ENCODE data around the gene OR8B12.

OR8B12 gene

GRCh38 chr11:124543554-124543953 lies at the start of gene OR8B12:
Gene OR8B12 (minus strand): TSS chr11:124543654. CDS start chr11:124543654, 0 bp downstream.
- DNase-seq, result no peak
- peaks cover 10% of the 10 kb centered on the region for H3K27me3 Mint-ChIP-seq
- H3K9me3 Mint-ChIP-seq, result no peaks in the 10 kb centered on the region
- no peaks in the 10 kb centered on the region for H3K4me1 Mint-ChIP-seq
- CTCF ChIA-PET, result no interaction called here
- no peak within 1 kb of the TSS for H3K4me3 Mint-ChIP-seq
- no peak within 1 kb of the TSS for H3K27ac Mint-ChIP-seq
- H3K36me3 Mint-ChIP-seq, result no peaks in the 10 kb centered on the region

- H3K9me3 Mint-ChIP-seq, result no peaks in the 10 kb centered on the region
- CTCF ChIA-PET, result no interaction called here
- no peaks in the 10 kb centered on the region for H3K4me1 Mint-ChIP-seq
- H3K27ac Mint-ChIP-seq, result no peak overlapping the region
- no peaks in the 10 kb centered on the region for H3K36me3 Mint-ChIP-seq
- no peak for DNase-seq
- no peak overlapping the region for H3K4me3 Mint-ChIP-seq
- H3K27me3 Mint-ChIP-seq, result peaks cover 15% of the 10 kb centered on the region
Observed at GRCh38 chr11:124592627-124593026, 49.2 kb upstream of the OR8B12 start.

GRCh38 chr11:124591430-124591829 lies 48.0 kb upstream of the OR8B12 start:
- Mint-ChIP-seq H3K9me3 (no peaks in the 10 kb centered on the region), H3K36me3 (no peaks in the 10 kb centered on the region), H3K27ac (no peak overlapping the region), H3K27me3 (peaks cover 12% of the 10 kb centered on the region), H3K4me3 (no peak overlapping the region), H3K4me1 (no peaks in the 10 kb centered on the region)
- CTCF ChIA-PET, result no interaction called here
- no peak for DNase-seq

- H3K4me1 Mint-ChIP-seq, result no peaks in the 10 kb centered on the region
- no peaks in the 10 kb centered on the region for H3K9me3 Mint-ChIP-seq
- no peak overlapping the region for H3K27ac Mint-ChIP-seq
- H3K27me3 Mint-ChIP-seq, result peaks cover 5% of the 10 kb centered on the region
- no peaks in the 10 kb centered on the region for H3K36me3 Mint-ChIP-seq
- DNase-seq, result peak; percentile 52
- no peak overlapping the region for H3K4me3 Mint-ChIP-seq
- CTCF ChIA-PET, result interaction anchor here (0.7 to 2.5 kb wide), 7 partner anchors 9 to 516 kb away, joined by 3 to 23 read pairs (median 3); no protein-coding TSS in a partner anchor
Observed at GRCh38 chr11:124586238-124586860, 42.9 kb upstream of the OR8B12 start.

- Mint-ChIP-seq H3K4me1 (no peaks in the 10 kb centered on the region), H3K4me3 (no peak overlapping the region), H3K27me3 (no peaks in the 10 kb centered on the region), H3K36me3 (no peaks in the 10 kb centered on the region), H3K9me3 (no peaks in the 10 kb centered on the region), H3K27ac (no peak overlapping the region)
- no peak for DNase-seq
- CTCF ChIA-PET, result interaction anchor here (0.9 to 2.5 kb wide), 10 partner anchors 8 to 515 kb away, joined by 3 to 23 read pairs (median 3); no protein-coding TSS in a partner anchor
Observed at GRCh38 chr11:124584681-124585372, 41.4 kb upstream of the OR8B12 start.

- H3K36me3 Mint-ChIP-seq, result no peaks in the 10 kb centered on the region
- no peak for DNase-seq
- H3K9me3 Mint-ChIP-seq, result no peaks in the 10 kb centered on the region
- CTCF ChIA-PET, result interaction anchor here (1.6 to 2.5 kb wide), 4 partner anchors 18 to 168 kb away, joined by 3 to 23 read pairs (median 5); no protein-coding TSS in a partner anchor
- H3K4me1 Mint-ChIP-seq, result no peaks in the 10 kb centered on the region
- H3K4me3 Mint-ChIP-seq, result no peak overlapping the region
- no peak overlapping the region for H3K27ac Mint-ChIP-seq
- H3K27me3 Mint-ChIP-seq, result no peaks in the 10 kb centered on the region
Observed at GRCh38 chr11:124583781-124584180, 40.3 kb upstream of the OR8B12 start.

- Mint-ChIP-seq H3K36me3 (no peaks in the 10 kb centered on the region), H3K9me3 (no peaks in the 10 kb centered on the region), H3K27ac (no peak overlapping the region), H3K4me1 (no peaks in the 10 kb centered on the region), H3K4me3 (no peak overlapping the region), H3K27me3 (peaks cover 4% of the 10 kb centered on the region)
- CTCF ChIA-PET, result interaction anchor here (1.0 to 1.7 kb wide), 2 partner anchors 8 to 166 kb away, joined by 3 to 5 read pairs; no protein-coding TSS in a partner anchor
- DNase-seq, result no peak
Observed at GRCh38 chr11:124582565-124582964, 39.1 kb upstream of the OR8B12 start.

GRCh38 chr11:124581817-124582216 lies 38.4 kb upstream of the OR8B12 start:
- no peak overlapping the region for H3K4me3 Mint-ChIP-seq
- H3K4me1 Mint-ChIP-seq, result no peaks in the 10 kb centered on the region
- H3K36me3 Mint-ChIP-seq, result no peaks in the 10 kb centered on the region
- peaks cover 4% of the 10 kb centered on the region for H3K27me3 Mint-ChIP-seq
- no peak overlapping the region for H3K27ac Mint-ChIP-seq
- DNase-seq, result no peak
- CTCF ChIA-PET, result no interaction called here
- H3K9me3 Mint-ChIP-seq, result no peaks in the 10 kb centered on the region

GRCh38 chr11:124578761-124579160 lies 35.3 kb upstream of the OR8B12 start:
- no peaks in the 10 kb centered on the region for H3K9me3 Mint-ChIP-seq
- no peaks in the 10 kb centered on the region for H3K36me3 Mint-ChIP-seq
- DNase-seq, result no peak
- H3K4me3 Mint-ChIP-seq, result no peak overlapping the region
- H3K4me1 Mint-ChIP-seq, result no peaks in the 10 kb centered on the region
- CTCF ChIA-PET, result no interaction called here
- H3K27me3 Mint-ChIP-seq, result peaks cover 8% of the 10 kb centered on the region
- H3K27ac Mint-ChIP-seq, result no peak overlapping the region

GRCh38 chr11:124577716-124578427 lies 34.4 kb upstream of the OR8B12 start:
- H3K27me3 Mint-ChIP-seq, result peaks cover 8% of the 10 kb centered on the region
- no peak for DNase-seq
- no peak overlapping the region for H3K27ac Mint-ChIP-seq
- H3K9me3 Mint-ChIP-seq, result no peaks in the 10 kb centered on the region
- H3K4me1 Mint-ChIP-seq, result no peaks in the 10 kb centered on the region
- no peaks in the 10 kb centered on the region for H3K36me3 Mint-ChIP-seq
- no peak overlapping the region for H3K4me3 Mint-ChIP-seq
- CTCF ChIA-PET, result no interaction called here

GRCh38 chr11:124570160-124570559 lies 26.7 kb upstream of the OR8B12 start:
- H3K9me3 Mint-ChIP-seq, result no peaks in the 10 kb centered on the region
- no peak for DNase-seq
- no peaks in the 10 kb centered on the region for H3K36me3 Mint-ChIP-seq
- CTCF ChIA-PET, result no interaction called here
- no peaks in the 10 kb centered on the region for H3K27me3 Mint-ChIP-seq
- no peak overlapping the region for H3K4me3 Mint-ChIP-seq
- no peaks in the 10 kb centered on the region for H3K4me1 Mint-ChIP-seq
- no peak overlapping the region for H3K27ac Mint-ChIP-seq

- no peak for DNase-seq
- H3K9me3 Mint-ChIP-seq, result no peaks in the 10 kb centered on the region
- H3K4me3 Mint-ChIP-seq, result no peak within 1 kb of the TSS
- CTCF ChIA-PET, result interaction anchor here (2.4 kb wide), 1 partner anchor 16 kb away, joined by 7 read pairs; no protein-coding TSS in a partner anchor
- H3K4me1 Mint-ChIP-seq, result no peaks in the 10 kb centered on the region
- no peak within 1 kb of the TSS for H3K27ac Mint-ChIP-seq
- no peaks in the 10 kb centered on the region for H3K27me3 Mint-ChIP-seq
- no peaks in the 10 kb centered on the region for H3K36me3 Mint-ChIP-seq
Observed at GRCh38 chr11:124569697-124570096, 26.2 kb upstream of the OR8B12 start, which contains the start of gene OR8A1. Gene OR8A1 (plus strand): TSS chr11:124569997. CDS start chr11:124570120, 123 bp downstream.

GRCh38 chr11:124556828-124557227 lies 13.4 kb upstream of the OR8B12 start:
- Mint-ChIP-seq H3K27ac (no peak overlapping the region), H3K4me3 (no peak overlapping the region), H3K27me3 (no peaks in the 10 kb centered on the region), H3K9me3 (no peaks in the 10 kb centered on the region), H3K36me3 (no peaks in the 10 kb centered on the region), H3K4me1 (no peaks in the 10 kb centered on the region)
- CTCF ChIA-PET, result no interaction called here
- no peak for DNase-seq

GRCh38 chr11:124551987-124552386 lies 8.5 kb upstream of the OR8B12 start:
- no peaks in the 10 kb centered on the region for H3K27me3 Mint-ChIP-seq
- H3K27ac Mint-ChIP-seq, result no peak overlapping the region
- no peaks in the 10 kb centered on the region for H3K36me3 Mint-ChIP-seq
- CTCF ChIA-PET, result interaction anchor here (0.6 kb wide), 1 partner anchor 74 kb away, joined by 3 read pairs; no protein-coding TSS in a partner anchor
- no peak for DNase-seq
- no peaks in the 10 kb centered on the region for H3K9me3 Mint-ChIP-seq
- H3K4me1 Mint-ChIP-seq, result no peaks in the 10 kb centered on the region
- H3K4me3 Mint-ChIP-seq, result no peak overlapping the region
